HCT116 (cell line): Measurements from ENCODE around the gene CEP20. TPM values are rescaled to one million over a fixed set of nuclear protein-coding genes. Genes with fewer than 3 reads are reported as not detected.

Experiments
- ATAC-seq: fragments of 200-7000 bp; cut with Tn5 transposase; 2 replicates; pipeline ENCODE4 v1.9.1; 2020; ENCODE audit warnings: mild to moderate bottlenecking, moderate library complexity
- BruUV-seq: library from RNA; stranded (reverse); fragments of 400-500 nt; replicated peaks from 2 replicates; lab custom pipeline; 2021; lab: Mats Ljungman, UMichigan
- CTCF ChIA-PET: fragments of 300-600 bp; sonication (Branson Sonifier 250); formaldehyde crosslinking; loops from one replicate; lab custom pipeline; 2021; ENCODE audit warnings: antibody characterized with exemption; lab: Charles Lee
- POLR2A ChIA-PET: fragments of 300-600, 350-600 bp; sonication (Branson Sonifier 250); formaldehyde crosslinking; loops from one replicate; lab custom pipeline; 2021; ENCODE audit warnings: antibody characterized with exemption; lab: Charles Lee
- RAD21 ChIA-PET, 2 experiments: fragments of 300-600 bp; sonication (Branson Sonifier 250); formaldehyde crosslinking; loops; one replicate each; lab custom pipeline; 2023; ENCODE audit warnings: low total read pairs in 2 of 2; ENCODE audit not compliant: uncharacterized antibody in 2 of 2, unreplicated experiment in 2 of 2, low non-redundant PET in 1 of 2; lab: Charles Lee
- DNase-seq: peaks from one replicate; pipeline ENCODE4 v3.0.0-alpha.2; 2010; ENCODE audit warnings: low read depth, low spot score
- H2AFZ ChIP-seq: fragments of 200-600 bp; shearing (Covaris generic), sonication (generic); 2 replicates; pipeline ENCODE4 v1.6.1; 2017; ENCODE audit warnings: low read depth, mixed run types, mixed read lengths, antibody characterized with exemption, low read length; ENCODE audit not compliant: poor library complexity, severe bottlenecking
- H3K27ac ChIP-seq: 2 replicates; pipeline ENCODE4 v1.5.1; 2012; ENCODE audit warnings: low read depth, low read length
- H3K27me3 ChIP-seq: fragments of 200-600 bp; sonication (generic); 2 replicates; pipeline ENCODE4 v1.6.1; 2016; ENCODE audit warnings: mixed run types, low read length, mixed read lengths; ENCODE audit not compliant: insufficient read depth
- H3K36me3 ChIP-seq, 2 experiments: fragments of 200-500 bp in 1 of 2; fragments of 200-600 bp in 1 of 2; sonication (Bioruptor generic) in 1 of 2; sonication (generic) in 1 of 2; 2 replicates each; pipeline versions ENCODE4 v1.5.1 to v1.6.1; 2014 to 2016; ENCODE audit warnings: low read length in 2 of 2, inconsistent platforms in 1 of 2, mixed read lengths in 1 of 2, mixed run types in 1 of 2; ENCODE audit not compliant: insufficient read depth in 2 of 2, control insufficient read depth in 1 of 2
- H3K4me1 ChIP-seq, 2 experiments: fragments of 200-600 bp in 1 of 2; sonication (generic) in 1 of 2; 2 replicates each; pipeline versions ENCODE4 v1.5.1 to v1.6.1; 2012 to 2017; ENCODE audit warnings: low read length in 2 of 2, inconsistent platforms in 1 of 2, mild to moderate bottlenecking in 1 of 2, mixed read lengths in 1 of 2, mixed run types in 1 of 2, moderate library complexity in 1 of 2; ENCODE audit not compliant: insufficient read depth in 2 of 2, control insufficient read depth in 1 of 2
- H3K4me2 ChIP-seq: fragments of 200-600 bp; sonication (generic); 2 replicates; pipeline ENCODE4 v1.6.1; 2017; ENCODE audit warnings: mixed run types, low read length, mixed read lengths
- H3K4me3 ChIP-seq, 2 experiments: fragments of 200-600 bp in 1 of 2; sonication (generic) in 1 of 2; replicated peaks in 1 of 2; 2 replicates each; pipeline ENCODE4 v1.5.1; 2011 to 2016; ENCODE audit warnings: low read length in 2 of 2, control low read depth in 1 of 2, low read depth in 1 of 2, mild to moderate bottlenecking in 1 of 2, mixed read lengths in 1 of 2, mixed run types in 1 of 2
- H3K79me2 ChIP-seq: fragments of 200-600 bp; sonication (generic); 2 replicates; pipeline ENCODE4 v1.6.1; 2017; ENCODE audit warnings: mild to moderate bottlenecking, mixed run types, low read length, moderate library complexity, mixed read lengths; ENCODE audit not compliant: insufficient read depth
- H3K9ac ChIP-seq: fragments of 200-600 bp; sonication (generic); 2 replicates; pipeline ENCODE4 v1.6.1; 2016; ENCODE audit warnings: low read length, mixed read lengths
- H3K9me2 ChIP-seq: fragments of 200-600 bp; sonication (generic), shearing (Covaris generic); 2 replicates; pipeline ENCODE4 v1.6.1; 2017; ENCODE audit warnings: mixed run types, mild to moderate bottlenecking, moderate library complexity; ENCODE audit not compliant: insufficient read depth
- H3K9me3 ChIP-seq, 2 experiments: fragments of 200-500 bp in 1 of 2; fragments of 200-600 bp in 1 of 2; sonication (Bioruptor generic) in 1 of 2; sonication (generic) in 1 of 2; 2 replicates each; pipeline ENCODE4 v1.6.1; 2014 to 2017; ENCODE audit warnings: low read length in 2 of 2, mixed read lengths in 2 of 2, inconsistent platforms in 1 of 2, low read depth in 1 of 2, mild to moderate bottlenecking in 1 of 2, mixed run types in 1 of 2, moderate library complexity in 1 of 2; ENCODE audit not compliant: control insufficient read depth in 1 of 2, insufficient read depth in 1 of 2
- H4K20me1 ChIP-seq: fragments of 200-600 bp; sonication (generic), shearing (Covaris generic); 2 replicates; pipeline ENCODE4 v1.6.1; 2017; ENCODE audit warnings: mixed run types, mild to moderate bottlenecking, moderate library complexity; ENCODE audit not compliant: insufficient read depth
- CBX3 ChIP-seq: IDR thresholded peaks from 2 replicates; pipeline ENCODE4 v1.6.1; 2012; ENCODE audit warnings: low read depth
- CEBPB ChIP-seq: IDR thresholded peaks from 2 replicates; pipeline ENCODE4 v1.6.1; 2012; ENCODE audit warnings: low read depth
- CTCF ChIP-seq, 3 experiments: fragments of 200-600 bp in 1 of 3; sonication (generic) in 1 of 3; IDR thresholded peaks in 2 of 3; conservative IDR thresholded peaks in 1 of 3; 2 replicates each; pipeline ENCODE4 v1.5.1; 2012 to 2017; ENCODE audit warnings: low read depth in 2 of 3, low read length in 2 of 3, antibody characterized with exemption in 1 of 3, borderline replicate concordance in 1 of 3, control low read depth in 1 of 3, mild to moderate bottlenecking in 1 of 3, mixed read lengths in 1 of 3, mixed run types in 1 of 3, moderate library complexity in 1 of 3; ENCODE audit not compliant: insufficient read depth in 1 of 3
- EZH2 ChIP-seq: fragments of 200-600 bp; sonication (generic); IDR thresholded peaks from 2 replicates; pipeline ENCODE4 v1.6.1; 2017; ENCODE audit warnings: antibody characterized with exemption, mixed run types
- EZH2phosphoT487 ChIP-seq: fragments of 200-600 bp; IDR thresholded peaks from 2 replicates; pipeline ENCODE4 v1.6.1; 2018; ENCODE audit warnings: antibody characterized with exemption, borderline replicate concordance
- FOSL1 ChIP-seq: IDR thresholded peaks from 2 replicates; pipeline ENCODE4 v1.6.1; 2012; ENCODE audit warnings: low read depth
- JUND ChIP-seq: IDR thresholded peaks from 2 replicates; pipeline ENCODE4 v1.6.1; 2012
- MAX ChIP-seq: IDR thresholded peaks from 2 replicates; pipeline ENCODE4 v1.6.1; 2012
- POLR2A ChIP-seq: IDR thresholded peaks from 2 replicates; pipeline ENCODE4 v1.7.0; 2011; ENCODE audit warnings: borderline replicate concordance; ENCODE audit not compliant: insufficient read depth, insufficient read length; ENCODE audit errors: extremely low read depth
- POLR2AphosphoS5 ChIP-seq: IDR thresholded peaks from 2 replicates; pipeline ENCODE4 v1.6.1; 2011; ENCODE audit warnings: mild to moderate bottlenecking, low read depth, low read length, moderate library complexity
- REST ChIP-seq: IDR thresholded peaks from 2 replicates; pipeline ENCODE4 v1.6.1; 2012; ENCODE audit warnings: low read depth
- SP1 ChIP-seq: IDR thresholded peaks from 2 replicates; pipeline ENCODE4 v1.6.1; 2012; ENCODE audit warnings: low read depth
- SRF ChIP-seq: IDR thresholded peaks from 2 replicates; pipeline ENCODE4 v1.6.1; 2012; ENCODE audit warnings: low read depth
- TCF7L2 ChIP-seq: IDR thresholded peaks from 2 replicates; pipeline ENCODE4 v1.7.0; 2011; ENCODE audit warnings: borderline replicate concordance, inconsistent platforms; ENCODE audit not compliant: insufficient read depth, insufficient read length; ENCODE audit errors: extremely low read depth
- YY1 ChIP-seq: IDR thresholded peaks from 2 replicates; pipeline ENCODE4 v1.6.1; 2011; ENCODE audit warnings: low read length, low read depth, moderate library complexity, mild to moderate bottlenecking; ENCODE audit not compliant: insufficient replicate concordance; ENCODE audit errors: extremely low read depth
- ZBTB33 ChIP-seq: IDR thresholded peaks from 2 replicates; pipeline ENCODE4 v1.6.1; 2011; ENCODE audit warnings: mild to moderate bottlenecking, low read length, moderate library complexity; ENCODE audit not compliant: insufficient replicate concordance; ENCODE audit errors: extremely low read depth
- ZFX ChIP-seq: fragments of 450-650 bp; IDR thresholded peaks from 2 replicates; pipeline ENCODE4 v1.6.1; 2017
- ZNF274 ChIP-seq: fragments of 200-500 bp; sonication (Bioruptor generic); IDR thresholded peaks from 2 replicates; pipeline ENCODE4 v1.6.1; 2014; ENCODE audit warnings: mild to moderate bottlenecking, low read depth, low read length, inconsistent platforms
- intact Hi-C: fragments of 100-400 bp; cut with micrococcal nuclease; formaldehyde crosslinking; loops from 2 replicates; pipeline ENCODE4 v1.10.0; 2022
- total RNA-seq: library from RNA; stranded (reverse); gene quantifications from one replicate; pipeline ENCODE4 v1.2.1, GENCODE V29; 2021; ENCODE audit not compliant: unreplicated experiment

CEP20 gene
- total RNA-seq, 1 experiment from 2014 or later, result 67.7 TPM

GRCh38 chr16:15846510-15846909, 41.9 kb downstream of the CEP20 start:
- no peak for DNase-seq
- Histone ChIP-seq H3K9me2 (no peaks in the 10 kb centered on the region), H3K4me1 (no peaks in the 10 kb centered on the region), H3K27me3 (no peaks in the 10 kb centered on the region), H3K9ac (no peak overlapping the region), H3K4me2 (no peak overlapping the region), H3K79me2 (no peaks in the 10 kb centered on the region), H3K9me3 (no peaks in the 10 kb centered on the region), H3K27ac (no peak overlapping the region), H4K20me1 (no peaks in the 10 kb centered on the region), H2AFZ (no peak overlapping the region), H3K4me3 (no peak overlapping the region), H3K36me3 (no peaks in the 10 kb centered on the region)
- ChIA-PET POLR2A (no interaction called here), RAD21 (no interaction called here), CTCF (no interaction called here)
- no peak for ATAC-seq
- intact Hi-C loops, result no loop called here
- no TSS peak for BruUV-seq
- TF ChIP-seq POLR2AphosphoS5, result no peak
- no peak for TF ChIP-seq ZFX
- TF ChIP-seq TCF7L2, result no peak
- TF ChIP-seq SRF, result no peak
- TF ChIP-seq REST, result no peak
- TF ChIP-seq CEBPB, result no peak
- no peak for TF ChIP-seq JUND
- no peak for TF ChIP-seq EZH2
- no peak for TF ChIP-seq EZH2phosphoT487
- TF ChIP-seq MAX, result no peak
- no peak for TF ChIP-seq CBX3
- no peak for TF ChIP-seq ZNF274
- no peak for TF ChIP-seq CTCF (IDR thresholded peaks at IDR 0.05 in 2 of 3, conservative IDR thresholded peaks at IDR 0.05 in 1 of 3; ENCODE audit: borderline replicate concordance in 1 of 3, insufficient read depth in 1 of 3, low read depth in 2 of 3, low read length in 2 of 3)
- TF ChIP-seq FOSL1, result no peak
- no peak for TF ChIP-seq POLR2A
- TF ChIP-seq ZBTB33, result no peak
- no peak for TF ChIP-seq YY1
- no peak for TF ChIP-seq SP1
